K562 (cell line): ENCODE results near the gene SYT17. TPM values are rescaled to one million over a fixed set of nuclear protein-coding genes. Genes with fewer than 3 reads are reported as not detected.
A peak's percentile ranks its signal among the peaks of the same experiment; 100 is the strongest.

ENCODE experiments used
- ATAC-seq: fragments of 200-7000 bp; cut with Tn5 transposase; 3 replicates; pipeline ENCODE4 v1.9.1; 2020; ENCODE audit warnings: moderate library complexity
- BruUV-seq: library from RNA; stranded (reverse); fragments of 400-500 nt; replicated peaks from 2 replicates; lab custom pipeline; 2021; lab: Mats Ljungman, UMichigan
- CTCF ChIA-PET: fragments of 300-600 bp; formaldehyde crosslinking; extraction: SDS; loops from one replicate; lab custom pipeline; 2021; ENCODE audit warnings: low intra/inter-chr PET ratio; lab: Yijun Ruan, JAX
- POLR2A ChIA-PET: fragments of 300-600, 350-650 bp; sonication (Branson Sonifier 250); formaldehyde crosslinking; extraction: SDS; loops from one replicate; lab custom pipeline; 2021; ENCODE audit warnings: antibody characterized with exemption, inconsistent platforms; lab: Yijun Ruan, JAX
- DNase-seq, 4 experiments: peaks; one replicate each; pipeline versions ENCODE4 v3.0.0 to v3.0.0-alpha.2; 2011 to 2018; ENCODE audit warnings: low spot score in 3 of 4, mixed read lengths in 3 of 4; ENCODE audit errors: extremely low read depth in 1 of 4
- FAIRE-seq: peaks from 2 replicates; lab custom pipeline; 2011; peaks lifted over from hg19 to GRCh38; lab: Jason Lieb, UNC
- H2AFZ ChIP-seq: 2 replicates; pipeline ENCODE4 v1.6.0; 2011; ENCODE audit warnings: low read depth, low read length, control low read depth, inconsistent platforms
- H3K27ac ChIP-seq: fragments of 200-600 bp; 3 replicates; pipeline ENCODE4 v1.8.0; 2011; ENCODE audit warnings: low read depth, mild to moderate bottlenecking, control low read depth, inconsistent platforms, low read length, moderate library complexity, mixed read lengths; ENCODE audit errors: extremely low read depth
- H3K27me3 ChIP-seq, 2 experiments: fragments of 300-600 bp in 1 of 2; 2 replicates in 1 of 2; 3 replicates in 1 of 2; pipeline versions ENCODE4 v1.6.0 to v1.8.0; 2011; ENCODE audit warnings: inconsistent platforms in 2 of 2, low read length in 2 of 2, mild to moderate bottlenecking in 1 of 2, mixed read lengths in 1 of 2, moderate library complexity in 1 of 2; ENCODE audit not compliant: control insufficient read depth in 2 of 2, insufficient read depth in 2 of 2
- H3K36me3 ChIP-seq: fragments of 300-600 bp; 3 replicates; pipeline ENCODE4 v1.8.0; 2011; ENCODE audit warnings: mild to moderate bottlenecking, low read length, inconsistent platforms; ENCODE audit not compliant: control insufficient read depth, insufficient read depth
- H3K4me1 ChIP-seq, 2 experiments: fragments of 200-600 bp in 1 of 2; replicated peaks in 1 of 2; 2 replicates in 1 of 2; 3 replicates in 1 of 2; pipeline versions ENCODE4 v1.5.1 to v1.8.0; 2011; ENCODE audit warnings: inconsistent platforms in 2 of 2, low read length in 2 of 2, mild to moderate bottlenecking in 1 of 2, mixed read lengths in 1 of 2, moderate library complexity in 1 of 2; ENCODE audit not compliant: control insufficient read depth in 2 of 2, insufficient read depth in 2 of 2
- H3K4me2 ChIP-seq: 2 replicates; pipeline ENCODE4 v1.6.1; 2011; ENCODE audit warnings: low read length, control low read depth, inconsistent platforms, mixed read lengths; ENCODE audit not compliant: insufficient read depth
- H3K4me3 ChIP-seq: fragments of 200-600 bp; sonication (generic), shearing (Covaris generic); 2 replicates; pipeline ENCODE4 v1.5.1; 2016; ENCODE audit warnings: control low read depth, inconsistent platforms
- H3K79me2 ChIP-seq: fragments of 200-600 bp; 3 replicates; pipeline ENCODE4 v1.8.0; 2011; ENCODE audit warnings: low read length, inconsistent platforms; ENCODE audit not compliant: control insufficient read depth, insufficient read depth
- H3K9ac ChIP-seq, 2 experiments: 2 replicates each; pipeline versions ENCODE4 v1.6.0 to v1.6.1; 2011; ENCODE audit warnings: low read depth in 2 of 2, low read length in 2 of 2, control low read depth in 1 of 2, inconsistent platforms in 1 of 2, mild to moderate bottlenecking in 1 of 2, mixed read lengths in 1 of 2; ENCODE audit not compliant: insufficient read depth in 1 of 2
- H3K9me1 ChIP-seq: one replicate; pipeline ENCODE4 v1.6.0; 2011; ENCODE audit warnings: inconsistent platforms, mild to moderate bottlenecking, low read length, moderate library complexity; ENCODE audit not compliant: control insufficient read depth, insufficient read depth
- H3K9me3 ChIP-seq: replicated peaks from 2 replicates; pipeline ENCODE4 v1.5.1; 2011; ENCODE audit warnings: low read depth, low read length, inconsistent platforms; ENCODE audit not compliant: control insufficient read depth, insufficient read depth
- H4K20me1 ChIP-seq: replicated peaks from 2 replicates; pipeline ENCODE4 v1.6.1; 2011; ENCODE audit warnings: low read length, inconsistent platforms, mixed read lengths; ENCODE audit not compliant: control insufficient read depth, insufficient read depth
- BHLHE40 ChIP-seq: IDR thresholded peaks from 2 replicates; pipeline ENCODE4 v1.6.1; 2011; ENCODE audit warnings: low read length, improper control_type of control experiment
- HMGN3 ChIP-seq: IDR thresholded peaks from 2 replicates; pipeline ENCODE4 v1.6.1; 2011; ENCODE audit warnings: borderline replicate concordance, low read depth, mild to moderate bottlenecking, mixed read lengths, low read length; ENCODE audit not compliant: insufficient read length; ENCODE audit errors: extremely low read depth
- ILF3 ChIP-seq: fragments of 450-650 bp; IDR thresholded peaks from 2 replicates; pipeline ENCODE4 v1.6.1; 2018; ENCODE audit warnings: antibody characterized with exemption, mild to moderate bottlenecking, moderate library complexity, borderline replicate concordance
- NR3C1 ChIP-seq: sonication (generic); formaldehyde crosslinking; IDR thresholded peaks from 2 replicates; pipeline ENCODE4 v1.8.1; 2022; ENCODE audit warnings: missing genetic modification reagents
- ZEB2 ChIP-seq: fragments of 450-650 bp; IDR thresholded peaks from 2 replicates; pipeline ENCODE4 v1.6.1; 2016
- ZFP36 ChIP-seq: fragments of 150-350 bp; IDR thresholded peaks from 2 replicates; pipeline ENCODE4 v1.6.1; 2018; ENCODE audit warnings: low read length, low read depth; ENCODE audit not compliant: partially characterized antibody
- WGBS: fragments of 100-300 bp; shearing (Covaris generic); methylation state at CpG from one replicate; pipeline ENCODE4 v1.1.6; 2016; ENCODE audit warnings: low coverage, mixed read lengths; ENCODE audit not compliant: insufficient coverage; ENCODE audit errors: missing lambda C conversion rate; 5-methylcytosine and 5-hydroxymethylcytosine counted together
- in situ Hi-C: fragments of 300-500 bp; cut with MboI; formaldehyde crosslinking; loops from 4 replicates; pipeline ENCODE4 v1.15.0; 2018; ENCODE audit warnings: inconsistent platforms, mixed read lengths
- intact Hi-C: fragments of 100-400 bp; cut with micrococcal nuclease; formaldehyde crosslinking; loops from 2 replicates; pipeline ENCODE4 v1.14.2; 2022
- polyA plus RNA-seq, 8 experiments: library from polyadenylated mRNA; depleted of rRNA in 4 of 8; stranded (reverse) in 5 of 8; unstranded in 3 of 8; fragments of >200 nt; fragmentation: Nextera tagmentation in 2 of 8; fragmentation: Illumina TruSeq in 1 of 8; extraction: Ambion mirVana in 2 of 8; extraction: Trizol in 1 of 8; gene quantifications; 2 replicates each; pipeline versions ENCODE4 v1.2.1 to v1.2.3, GENCODE V29; 2011 to 2014; ENCODE audit warnings: inconsistent platforms in 1 of 8, missing spikeins in 1 of 8
- total RNA-seq, 7 experiments: library from RNA; depleted of rRNA in 6 of 7; stranded (reverse); fragments of >200 nt in 6 of 7; fragmentation: Illumina TruSeq in 2 of 7; extraction: Trizol in 2 of 7; gene quantifications; 2 replicates each; pipeline versions ENCODE4 v1.2.1 to v1.2.3, GENCODE V29; 2011 to 2021; ENCODE audit warnings: low replicate concordance in 1 of 7
- TF ChIP-seq, protein P1 (sequence below): fragments of 450-650 bp; IDR thresholded peaks from 2 replicates; pipeline ENCODE4 v1.6.1; 2016; ENCODE audit warnings: mild to moderate bottlenecking, moderate library complexity

SYT17 gene
- total and polyA plus RNA-seq, 9 of the 15 experiments (the other 6 are each of a cell fraction or from before 2014, with no cell fraction given) = not detected

DNA sequence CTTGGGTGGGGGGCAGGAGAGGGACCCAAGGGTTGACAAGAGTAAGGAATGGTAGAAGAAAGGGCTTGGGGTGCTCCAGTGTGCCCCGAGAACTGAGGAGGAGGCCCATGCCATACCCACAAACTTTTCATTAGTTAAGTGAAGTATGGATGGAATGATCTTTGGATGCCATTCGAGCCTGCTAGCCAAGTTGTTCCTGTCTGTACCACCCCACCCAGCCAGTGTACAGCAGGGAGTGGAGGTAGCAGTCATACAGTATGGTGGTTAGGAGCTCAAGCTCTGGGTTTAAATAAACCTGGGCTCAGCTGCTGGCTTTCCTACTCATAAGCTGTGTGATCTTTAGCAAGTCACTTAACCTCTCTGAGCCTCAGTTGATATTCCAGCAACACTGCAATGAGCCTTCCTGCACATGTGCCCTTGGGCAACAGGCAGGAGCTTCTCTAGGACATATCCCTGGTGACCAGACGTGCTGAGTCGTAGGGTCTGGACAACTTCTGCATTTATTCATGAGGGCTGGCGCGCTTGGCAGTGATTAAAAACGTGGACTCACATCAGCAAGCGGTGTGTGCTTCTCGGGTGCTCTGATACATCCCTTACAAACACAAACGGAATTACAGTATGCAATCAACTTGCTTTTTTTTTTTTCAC lies 31.4 kb upstream of the SYT17 start (continued):
- peak; percentile 90 for TF ChIP-seq ZFP36

DNA sequence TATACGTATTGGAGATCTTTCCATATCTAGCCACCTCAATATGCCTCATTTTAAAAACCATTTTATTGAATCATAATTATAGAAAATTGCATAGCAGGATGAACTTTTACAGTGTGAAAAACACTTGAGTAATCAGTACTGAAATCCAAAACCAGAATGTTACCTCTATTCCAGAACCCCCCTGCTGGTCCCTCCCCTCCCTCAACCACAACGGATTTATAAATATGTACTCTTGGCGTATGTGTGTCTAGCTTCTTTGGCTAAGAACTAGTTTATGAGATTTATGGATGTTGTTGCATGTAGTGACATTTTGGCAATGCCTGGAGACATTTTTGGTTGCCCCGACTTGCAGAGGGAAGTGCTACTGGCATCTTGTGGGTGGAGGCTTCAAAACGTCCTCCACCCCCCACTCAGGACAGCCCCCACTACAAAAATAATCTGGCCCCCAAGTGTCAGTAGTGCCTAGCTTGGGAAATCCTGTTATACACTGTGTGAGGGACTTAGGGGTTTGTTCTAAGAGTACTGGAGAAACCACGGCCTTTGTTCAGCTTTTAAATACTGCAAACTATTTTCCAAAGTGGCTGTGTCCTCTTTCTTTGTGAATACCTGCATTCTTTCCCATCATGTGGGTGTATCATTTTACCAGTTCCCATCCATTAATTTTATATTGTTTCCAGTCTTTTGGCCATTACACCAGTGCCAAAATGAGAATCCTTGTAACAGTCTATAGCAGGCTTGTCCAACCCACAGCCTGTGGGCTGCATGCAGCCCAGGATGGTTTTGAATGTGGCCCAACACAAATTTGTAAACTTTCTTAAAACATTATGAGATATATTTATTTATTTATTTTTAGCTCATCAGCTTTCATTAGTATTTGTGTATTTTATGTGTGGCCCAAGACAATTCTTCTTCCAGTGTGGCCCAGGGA lies 30.6 kb upstream of the SYT17 start:
- no peak overlapping the region for H3K27ac ChIP-seq
- H3K9me3 ChIP-seq = no peaks in the 10 kb centered on the region
- no peak overlapping the region for H2AFZ ChIP-seq
- no peak overlapping the region for H3K9ac ChIP-seq
- POLR2A ChIA-PET = interaction anchor here (0.7 to 1.8 kb wide), 4 partner anchors 14 to 1497 kb away, joined by 3 to 4 read pairs (median 4); no protein-coding TSS in a partner anchor
- no peak for FAIRE-seq
- no peak for DNase-seq
- no peaks in the 10 kb centered on the region for H3K79me2 ChIP-seq
- no peak overlapping the region for H3K4me2 ChIP-seq
- no peak overlapping the region for H3K4me3 ChIP-seq
- BruUV-seq = no TSS peak
- in situ Hi-C loops = no loop called here
- H3K9me1 ChIP-seq = no peaks in the 10 kb centered on the region
- WGBS = 27% methylated on average over 6 of the region's 6 CpGs
- H4K20me1 ChIP-seq = no peaks in the 10 kb centered on the region
- H3K36me3 ChIP-seq = no peaks in the 10 kb centered on the region
- ATAC-seq = no peak
- CTCF ChIA-PET = no interaction called here
- peaks cover 12% of the 10 kb centered on the region in 2 experiments for H3K4me1 ChIP-seq
- intact Hi-C loops = no loop called here
- H3K27me3 ChIP-seq = peaks cover under 1 to 2% of the 10 kb centered on the region in 2 experiments; a peak in 3 of 5 replicates
- no peak for TF ChIP-seq ILF3
- TF ChIP-seq ZEB2 = no peak
- TF ChIP-seq HMGN3 = no peak
- TF ChIP-seq, protein P1, sequence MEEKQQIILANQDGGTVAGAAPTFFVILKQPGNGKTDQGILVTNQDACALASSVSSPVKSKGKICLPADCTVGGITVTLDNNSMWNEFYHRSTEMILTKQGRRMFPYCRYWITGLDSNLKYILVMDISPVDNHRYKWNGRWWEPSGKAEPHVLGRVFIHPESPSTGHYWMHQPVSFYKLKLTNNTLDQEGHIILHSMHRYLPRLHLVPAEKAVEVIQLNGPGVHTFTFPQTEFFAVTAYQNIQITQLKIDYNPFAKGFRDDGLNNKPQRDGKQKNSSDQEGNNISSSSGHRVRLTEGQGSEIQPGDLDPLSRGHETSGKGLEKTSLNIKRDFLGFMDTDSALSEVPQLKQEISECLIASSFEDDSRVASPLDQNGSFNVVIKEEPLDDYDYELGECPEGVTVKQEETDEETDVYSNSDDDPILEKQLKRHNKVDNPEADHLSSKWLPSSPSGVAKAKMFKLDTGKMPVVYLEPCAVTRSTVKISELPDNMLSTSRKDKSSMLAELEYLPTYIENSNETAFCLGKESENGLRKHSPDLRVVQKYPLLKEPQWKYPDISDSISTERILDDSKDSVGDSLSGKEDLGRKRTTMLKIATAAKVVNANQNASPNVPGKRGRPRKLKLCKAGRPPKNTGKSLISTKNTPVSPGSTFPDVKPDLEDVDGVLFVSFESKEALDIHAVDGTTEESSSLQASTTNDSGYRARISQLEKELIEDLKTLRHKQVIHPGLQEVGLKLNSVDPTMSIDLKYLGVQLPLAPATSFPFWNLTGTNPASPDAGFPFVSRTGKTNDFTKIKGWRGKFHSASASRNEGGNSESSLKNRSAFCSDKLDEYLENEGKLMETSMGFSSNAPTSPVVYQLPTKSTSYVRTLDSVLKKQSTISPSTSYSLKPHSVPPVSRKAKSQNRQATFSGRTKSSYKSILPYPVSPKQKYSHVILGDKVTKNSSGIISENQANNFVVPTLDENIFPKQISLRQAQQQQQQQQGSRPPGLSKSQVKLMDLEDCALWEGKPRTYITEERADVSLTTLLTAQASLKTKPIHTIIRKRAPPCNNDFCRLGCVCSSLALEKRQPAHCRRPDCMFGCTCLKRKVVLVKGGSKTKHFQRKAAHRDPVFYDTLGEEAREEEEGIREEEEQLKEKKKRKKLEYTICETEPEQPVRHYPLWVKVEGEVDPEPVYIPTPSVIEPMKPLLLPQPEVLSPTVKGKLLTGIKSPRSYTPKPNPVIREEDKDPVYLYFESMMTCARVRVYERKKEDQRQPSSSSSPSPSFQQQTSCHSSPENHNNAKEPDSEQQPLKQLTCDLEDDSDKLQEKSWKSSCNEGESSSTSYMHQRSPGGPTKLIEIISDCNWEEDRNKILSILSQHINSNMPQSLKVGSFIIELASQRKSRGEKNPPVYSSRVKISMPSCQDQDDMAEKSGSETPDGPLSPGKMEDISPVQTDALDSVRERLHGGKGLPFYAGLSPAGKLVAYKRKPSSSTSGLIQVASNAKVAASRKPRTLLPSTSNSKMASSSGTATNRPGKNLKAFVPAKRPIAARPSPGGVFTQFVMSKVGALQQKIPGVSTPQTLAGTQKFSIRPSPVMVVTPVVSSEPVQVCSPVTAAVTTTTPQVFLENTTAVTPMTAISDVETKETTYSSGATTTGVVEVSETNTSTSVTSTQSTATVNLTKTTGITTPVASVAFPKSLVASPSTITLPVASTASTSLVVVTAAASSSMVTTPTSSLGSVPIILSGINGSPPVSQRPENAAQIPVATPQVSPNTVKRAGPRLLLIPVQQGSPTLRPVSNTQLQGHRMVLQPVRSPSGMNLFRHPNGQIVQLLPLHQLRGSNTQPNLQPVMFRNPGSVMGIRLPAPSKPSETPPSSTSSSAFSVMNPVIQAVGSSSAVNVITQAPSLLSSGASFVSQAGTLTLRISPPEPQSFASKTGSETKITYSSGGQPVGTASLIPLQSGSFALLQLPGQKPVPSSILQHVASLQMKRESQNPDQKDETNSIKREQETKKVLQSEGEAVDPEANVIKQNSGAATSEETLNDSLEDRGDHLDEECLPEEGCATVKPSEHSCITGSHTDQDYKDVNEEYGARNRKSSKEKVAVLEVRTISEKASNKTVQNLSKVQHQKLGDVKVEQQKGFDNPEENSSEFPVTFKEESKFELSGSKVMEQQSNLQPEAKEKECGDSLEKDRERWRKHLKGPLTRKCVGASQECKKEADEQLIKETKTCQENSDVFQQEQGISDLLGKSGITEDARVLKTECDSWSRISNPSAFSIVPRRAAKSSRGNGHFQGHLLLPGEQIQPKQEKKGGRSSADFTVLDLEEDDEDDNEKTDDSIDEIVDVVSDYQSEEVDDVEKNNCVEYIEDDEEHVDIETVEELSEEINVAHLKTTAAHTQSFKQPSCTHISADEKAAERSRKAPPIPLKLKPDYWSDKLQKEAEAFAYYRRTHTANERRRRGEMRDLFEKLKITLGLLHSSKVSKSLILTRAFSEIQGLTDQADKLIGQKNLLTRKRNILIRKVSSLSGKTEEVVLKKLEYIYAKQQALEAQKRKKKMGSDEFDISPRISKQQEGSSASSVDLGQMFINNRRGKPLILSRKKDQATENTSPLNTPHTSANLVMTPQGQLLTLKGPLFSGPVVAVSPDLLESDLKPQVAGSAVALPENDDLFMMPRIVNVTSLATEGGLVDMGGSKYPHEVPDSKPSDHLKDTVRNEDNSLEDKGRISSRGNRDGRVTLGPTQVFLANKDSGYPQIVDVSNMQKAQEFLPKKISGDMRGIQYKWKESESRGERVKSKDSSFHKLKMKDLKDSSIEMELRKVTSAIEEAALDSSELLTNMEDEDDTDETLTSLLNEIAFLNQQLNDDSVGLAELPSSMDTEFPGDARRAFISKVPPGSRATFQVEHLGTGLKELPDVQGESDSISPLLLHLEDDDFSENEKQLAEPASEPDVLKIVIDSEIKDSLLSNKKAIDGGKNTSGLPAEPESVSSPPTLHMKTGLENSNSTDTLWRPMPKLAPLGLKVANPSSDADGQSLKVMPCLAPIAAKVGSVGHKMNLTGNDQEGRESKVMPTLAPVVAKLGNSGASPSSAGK = no peak
- TF ChIP-seq BHLHE40 = no peak
- TF ChIP-seq NR3C1 (CRISPR knock-in tag) = no peak
